Left colon (tissue), 2 donors: Measurements from ENCODE around the gene FOXB2. TPM values are rescaled to one million over a fixed set of nuclear protein-coding genes. Genes with fewer than 3 reads are reported as not detected.

Source experiments
- ATAC-seq: fragments of 200-7000 bp; cut with Tn5 transposase; one replicate; pipeline ENCODE4 v1.9.1; 2020; ENCODE audit warnings: mild to moderate bottlenecking, moderate library complexity
- DNase-seq, 2 donors: peaks; one replicate each; pipeline ENCODE4 v3.0.0-alpha.2; 2020
- intact Hi-C, 2 donors: fragments of 100-400 bp; cut with DNase I in 1 of 2; cut with micrococcal nuclease in 1 of 2; formaldehyde crosslinking; loops; one replicate each; pipeline versions ENCODE4 v1.11.2 to v1.14.0; 2022; cut with DNase I, micrococcal nuclease
- total RNA-seq, 2 donors: library from RNA; stranded (reverse); fragmentation: NEBNext Ultra II Directional; extraction: Animal tissue kit (Norgen Biotek cat#: 25700); gene quantifications; one replicate each; pipeline ENCODE4 v1.2.1, GENCODE V29; 2021
- donor health status: DM: no; HTN: no; CAD: no.
- donor health status: DM: yes; HTN: yes; CAD: no.

The FOXB2 gene
- total RNA-seq, 2 donors from 2014 or later = not detected

- DNase-seq = no peak
- ATAC-seq = no peak
- intact Hi-C loops = no loop called here
Observed at GRCh38 chr9:77014597-77015263, 4.7 kb upstream of the FOXB2 start.

- ATAC-seq (no peak), DNase-seq (no peak)
- intact Hi-C loops = no loop called here
Observed at GRCh38 chr9:77015327-77016048, 4.0 kb upstream of the FOXB2 start.

GRCh38 chr9:77016121-77016525 is 3.3 kb upstream of the FOXB2 start:
- DNase-seq (no peak), ATAC-seq (no peak)

GRCh38 chr9:77016526-77017504 is 2.6 kb upstream of the FOXB2 start:
- ATAC-seq (no peak), DNase-seq (no peak)
- intact Hi-C loops = no loop called here

More at GRCh38 chr9:77016121-77016525, 3.3 kb upstream of the FOXB2 start:
- intact Hi-C loops = no loop called here

- intact Hi-C loops = no loop called here
- ATAC-seq (no peak), DNase-seq (no peak)
Observed at GRCh38 chr9:77017505-77017894, 2.0 kb upstream of the FOXB2 start.

- DNase-seq = no peak
- intact Hi-C loops = no loop called here
Observed at GRCh38 chr9:77018058-77018968, 1.1 kb upstream of the FOXB2 start.

GRCh38 chr9:77018969-77019235 is 553 bp upstream of the FOXB2 start:
- intact Hi-C loops = no loop called here
- no peak for ATAC-seq
- no peak for DNase-seq

More at GRCh38 chr9:77018058-77018968, 1.1 kb upstream of the FOXB2 start:
- ATAC-seq = no peak

GRCh38 chr9:77019926-77020412 is 514 bp downstream of the FOXB2 start:
- intact Hi-C loops = no loop called here
- DNase-seq (no peak), ATAC-seq (no peak)

GRCh38 chr9:77020413-77021290 is 1.2 kb downstream of the FOXB2 start:
- ATAC-seq = peak; percentile 37
- intact Hi-C loops = no loop called here
- DNase-seq = peak in 1 of 2 donors; percentile 8

GRCh38 chr9:77021291-77021894 is 1.9 kb downstream of the FOXB2 start:
- intact Hi-C loops = no loop called here
- ATAC-seq (no peak), DNase-seq (no peak)

- no peak for DNase-seq
Observed at GRCh38 chr9:77021922-77022782, 2.7 kb downstream of the FOXB2 start.

GRCh38 chr9:77022783-77023440 is 3.5 kb downstream of the FOXB2 start:
- intact Hi-C loops = no loop called here
- peak in 1 of 2 donors; percentile 23 for DNase-seq
- peak; percentile 47 for ATAC-seq

More at GRCh38 chr9:77021922-77022782, 2.7 kb downstream of the FOXB2 start:
- no peak for ATAC-seq
- intact Hi-C loops = no loop called here

- ATAC-seq = no peak
- intact Hi-C loops = no loop called here
- DNase-seq = no peak
Observed at GRCh38 chr9:77023726-77024125, 4.3 kb downstream of the FOXB2 start.

- DNase-seq (no peak), ATAC-seq (no peak)
- intact Hi-C loops = no loop called here
Observed at GRCh38 chr9:77024776-77025545, 5.5 kb downstream of the FOXB2 start.

- ATAC-seq (no peak), DNase-seq (no peak)
- intact Hi-C loops = no loop called here
Observed at GRCh38 chr9:77028478-77028877, 9.0 kb downstream of the FOXB2 start.
